RWPE2 (cell line): ENCODE measurements around the gene HOXA11.

Experiments
- ATAC-seq: fragments of 200-7000 bp; cut with Tn5 transposase; 3 replicates; pipeline ENCODE4 v1.9.1; 2021; ENCODE audit warnings: low read depth
- DNase-seq: peaks from one replicate; pipeline ENCODE4 v3.0.0-alpha.2; 2020; ENCODE audit warnings: low spot score
- H3K27ac ChIP-seq: fragments of 450-650 bp; 2 replicates; pipeline ENCODE4 v1.5.1; 2017; ENCODE audit warnings: mild to moderate bottlenecking; ENCODE audit not compliant: poor library complexity, severe bottlenecking
- H3K27me3 ChIP-seq: fragments of 250-450 bp; sonication (Bioruptor Pico); 2 replicates; pipeline ENCODE4 v1.5.1; 2021; ENCODE audit warnings: mild to moderate bottlenecking, moderate library complexity; ENCODE audit not compliant: insufficient read depth, poor library complexity, severe bottlenecking
- H3K36me3 ChIP-seq: fragments of 250-450 bp; sonication (Bioruptor Pico); 2 replicates; pipeline ENCODE4 v1.5.1; 2020; ENCODE audit warnings: low read depth, mild to moderate bottlenecking, moderate library complexity
- H3K4me1 ChIP-seq: fragments of 250-450 bp; sonication (Bioruptor Pico); 2 replicates; pipeline ENCODE4 v1.5.1; 2021; ENCODE audit warnings: mild to moderate bottlenecking, moderate library complexity; ENCODE audit not compliant: insufficient read depth, poor library complexity, severe bottlenecking
- H3K4me3 ChIP-seq: fragments of 250-450 bp; sonication (Bioruptor Pico); 2 replicates; pipeline ENCODE4 v1.5.1; 2021; ENCODE audit warnings: mild to moderate bottlenecking, moderate library complexity; ENCODE audit not compliant: severe bottlenecking
- H3K9me3 ChIP-seq: fragments of 250-450 bp; sonication (Bioruptor Pico); 2 replicates; pipeline ENCODE4 v1.5.1; 2021; ENCODE audit warnings: mild to moderate bottlenecking, moderate library complexity; ENCODE audit not compliant: severe bottlenecking
- CTCF ChIP-seq: fragments of 450-650 bp; IDR thresholded peaks from one replicate; pipeline ENCODE4 v1.5.1; 2017; ENCODE audit warnings: mild to moderate bottlenecking, moderate library complexity; ENCODE audit not compliant: poor library complexity, severe bottlenecking

HOXA11 gene

GRCh38 chr7:27189295-27189996 is 4.4 kb upstream of the HOXA11 start:
- Histone ChIP-seq H3K27me3 (no peaks in the 10 kb centered on the region), H3K4me3 (peak overlapping the region; percentile 49), H3K36me3 (peaks cover 4% of the 10 kb centered on the region; the same call in 1 of the 2 replicates), H3K9me3 (no peaks in the 10 kb centered on the region), H3K27ac (peak overlapping the region; percentile 92), H3K4me1 (peaks cover 33% of the 10 kb centered on the region)
- DNase-seq (peak; percentile 58), ATAC-seq (peak; percentile 3)
- TF ChIP-seq CTCF = peak; percentile 8

- peak; percentile 71 for DNase-seq
- H3K4me1 ChIP-seq = peaks cover 33% of the 10 kb centered on the region
- H3K27me3 ChIP-seq = no peaks in the 10 kb centered on the region
- ATAC-seq = 0 out of 3 replicates have a peak, but pooled peaks have one; percentile 1
- no peaks in the 10 kb centered on the region for H3K36me3 ChIP-seq
- no peaks in the 10 kb centered on the region for H3K9me3 ChIP-seq
- peak overlapping the region; percentile 92 for H3K27ac ChIP-seq
- peak overlapping the region; percentile 49 for H3K4me3 ChIP-seq
- TF ChIP-seq CTCF = no peak
Observed at GRCh38 chr7:27188386-27189294, 3.6 kb upstream of the HOXA11 start.

- Histone ChIP-seq H3K4me3 (peak overlapping the region; percentile 49), H3K27me3 (no peaks in the 10 kb centered on the region), H3K27ac (peak overlapping the region; percentile 92), H3K36me3 (no peaks in the 10 kb centered on the region), H3K9me3 (no peaks in the 10 kb centered on the region), H3K4me1 (peaks cover 33% of the 10 kb centered on the region)
- no peak for TF ChIP-seq CTCF
- peak; percentile 54 for DNase-seq
- ATAC-seq = no peak
Observed at GRCh38 chr7:27187475-27188385, 2.7 kb upstream of the HOXA11 start.

- no peaks in the 10 kb centered on the region for H3K27me3 ChIP-seq
- H3K36me3 ChIP-seq = no peaks in the 10 kb centered on the region
- ATAC-seq (peak; percentile 8; the same call in 1 of the 3 replicates), DNase-seq (no peak)
- TF ChIP-seq CTCF = no peak
- H3K27ac ChIP-seq = peak overlapping the region; percentile 92
- H3K4me3 ChIP-seq = peak overlapping the region; percentile 49
- no peaks in the 10 kb centered on the region for H3K9me3 ChIP-seq
- H3K4me1 ChIP-seq = peaks cover 33% of the 10 kb centered on the region
Observed at GRCh38 chr7:27186668-27187474, 1.8 kb upstream of the HOXA11 start.
